GM08714 (cell line): Measurements from ENCODE around the gene MAPK11.

Experiments
- H3K4me3 ChIP-seq: fragments of 200-500 bp; sonication (Bioruptor generic); 2 replicates; pipeline ENCODE4 v1.5.1; 2014; ENCODE audit warnings: mild to moderate bottlenecking, low read length, inconsistent platforms
- ZNF274 ChIP-seq: IDR thresholded peaks from 2 replicates; pipeline ENCODE4 v1.6.1; 2012; ENCODE audit warnings: mild to moderate bottlenecking, low read depth, low read length

Gene MAPK11

GRCh38 chr22:50220603-50221409, 49.4 kb downstream of the MAPK11 start:
- TF ChIP-seq ZNF274, result no peak
- H3K4me3 ChIP-seq, result no peak overlapping the region

DNA sequence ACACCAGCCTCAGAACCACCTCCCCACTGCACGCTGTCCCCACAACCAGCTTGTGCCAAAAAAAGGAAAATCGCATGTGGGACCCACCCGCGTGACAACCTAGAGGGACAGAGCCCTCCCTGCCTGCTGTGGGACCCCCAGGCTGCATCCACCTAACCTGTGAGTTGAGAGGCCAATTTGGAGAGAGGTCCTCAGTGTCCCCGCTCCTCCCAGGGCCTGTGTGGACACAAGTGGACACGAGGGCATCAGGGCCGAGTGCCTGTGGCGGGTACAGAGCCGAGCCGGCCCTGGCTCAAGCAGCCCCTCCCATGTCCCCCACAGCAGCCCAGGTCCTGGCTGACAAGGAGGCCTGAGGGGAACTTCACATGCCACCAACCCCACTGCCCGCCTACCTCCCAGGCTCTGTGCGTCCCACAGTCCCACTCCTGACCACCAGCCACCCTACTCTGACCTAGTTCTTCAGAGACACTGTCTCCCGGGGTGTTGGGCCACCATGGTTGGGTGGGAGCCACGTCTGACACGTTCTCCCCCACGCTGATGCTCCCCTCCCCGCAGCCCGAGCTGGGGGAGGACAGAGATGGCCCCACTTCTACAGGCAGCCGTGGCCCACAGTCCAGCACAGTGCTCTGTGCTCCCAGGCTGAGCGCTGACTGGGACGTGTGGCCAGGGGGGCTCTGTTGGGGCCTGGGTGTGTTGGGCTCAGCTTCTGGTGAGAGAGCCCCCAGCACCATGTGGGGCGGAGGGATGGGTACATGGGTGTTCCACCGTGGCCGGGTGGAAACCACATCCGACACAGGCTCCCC, 50.2 kb downstream of the MAPK11 start:
- TF ChIP-seq ZNF274, result no peak
- no peak overlapping the region for H3K4me3 ChIP-seq

GRCh38 chr22:50218996-50219727, 51.0 kb downstream of the MAPK11 start:
- no peak overlapping the region for H3K4me3 ChIP-seq
- no peak for TF ChIP-seq ZNF274

DNA sequence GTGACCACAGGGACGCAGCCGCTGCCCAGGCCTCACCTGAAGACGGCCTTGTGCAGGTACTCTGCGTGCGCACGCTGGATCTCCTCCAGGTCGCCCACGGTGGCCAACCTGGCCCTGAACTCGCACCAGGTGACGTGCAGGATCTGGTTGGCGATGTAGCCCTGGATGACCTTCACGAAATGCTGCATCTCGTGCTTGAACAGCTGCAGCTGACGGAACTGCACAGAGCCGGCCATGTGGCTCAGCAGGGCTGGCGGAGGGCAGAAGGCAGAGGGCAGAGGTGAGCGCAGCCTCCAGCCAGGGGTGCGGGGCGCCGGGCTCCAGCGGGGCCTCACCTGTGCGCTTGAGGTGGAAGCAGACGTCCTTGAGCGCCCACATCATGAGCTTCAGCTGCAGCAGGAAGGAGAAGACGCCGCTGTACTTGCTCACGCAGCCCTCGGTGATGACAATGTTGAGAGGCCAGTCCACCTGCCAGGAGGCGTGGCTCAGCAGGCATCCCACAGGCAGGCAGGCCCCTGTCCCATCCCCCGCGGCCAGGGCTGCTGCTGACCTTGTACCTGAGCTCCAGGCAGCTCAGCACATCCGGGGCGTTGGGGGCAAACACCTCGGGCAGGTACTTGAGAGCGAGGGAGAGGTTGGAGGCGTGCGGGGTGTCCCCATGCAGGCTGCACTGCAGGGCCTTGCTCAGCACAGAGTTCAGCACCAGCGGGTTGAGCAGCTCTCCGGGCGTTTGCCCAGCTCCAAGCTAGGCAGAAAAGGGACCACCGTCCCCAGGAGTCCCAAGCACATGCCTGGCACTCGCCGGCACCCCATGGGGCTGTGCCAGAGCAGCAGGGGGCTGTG, 51.8 kb downstream of the MAPK11 start:
- no peak for TF ChIP-seq ZNF274

DNA sequence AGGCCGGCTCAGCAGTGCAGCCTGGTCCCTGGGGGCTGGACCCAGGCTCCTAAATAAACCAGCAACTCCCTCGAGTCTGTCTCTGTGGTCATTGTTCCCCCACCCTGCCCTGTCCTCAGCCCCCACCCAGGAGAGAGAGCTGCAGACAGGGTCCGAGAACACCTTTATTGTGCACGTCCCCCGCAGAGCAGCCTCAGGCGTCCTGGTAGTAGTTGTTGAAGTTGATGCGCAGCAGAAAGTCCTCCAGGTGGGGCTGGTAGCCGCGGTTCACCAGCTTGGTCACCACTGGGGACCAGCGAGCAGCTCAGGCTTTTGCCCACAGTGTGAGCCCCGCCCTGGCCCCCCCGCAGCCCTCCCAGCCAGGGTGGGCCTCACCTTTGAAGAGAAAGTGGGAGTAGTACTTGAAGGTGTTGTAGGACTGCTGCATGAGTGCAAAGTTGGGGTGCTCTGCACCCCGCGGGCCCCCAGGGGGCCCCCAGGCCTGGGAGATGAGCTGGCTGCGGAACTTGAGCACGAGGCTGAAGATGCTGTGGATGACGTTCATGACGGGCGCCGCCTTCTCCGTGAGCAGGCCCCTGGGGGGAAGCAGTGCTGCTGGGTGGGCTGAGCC, 52.5 kb downstream of the MAPK11 start:
- no peak for TF ChIP-seq ZNF274
- no peak overlapping the region for H3K4me3 ChIP-seq

More for the DNA sequence above, 51.8 kb downstream of the MAPK11 start:
- no peak overlapping the region for H3K4me3 ChIP-seq

DNA sequence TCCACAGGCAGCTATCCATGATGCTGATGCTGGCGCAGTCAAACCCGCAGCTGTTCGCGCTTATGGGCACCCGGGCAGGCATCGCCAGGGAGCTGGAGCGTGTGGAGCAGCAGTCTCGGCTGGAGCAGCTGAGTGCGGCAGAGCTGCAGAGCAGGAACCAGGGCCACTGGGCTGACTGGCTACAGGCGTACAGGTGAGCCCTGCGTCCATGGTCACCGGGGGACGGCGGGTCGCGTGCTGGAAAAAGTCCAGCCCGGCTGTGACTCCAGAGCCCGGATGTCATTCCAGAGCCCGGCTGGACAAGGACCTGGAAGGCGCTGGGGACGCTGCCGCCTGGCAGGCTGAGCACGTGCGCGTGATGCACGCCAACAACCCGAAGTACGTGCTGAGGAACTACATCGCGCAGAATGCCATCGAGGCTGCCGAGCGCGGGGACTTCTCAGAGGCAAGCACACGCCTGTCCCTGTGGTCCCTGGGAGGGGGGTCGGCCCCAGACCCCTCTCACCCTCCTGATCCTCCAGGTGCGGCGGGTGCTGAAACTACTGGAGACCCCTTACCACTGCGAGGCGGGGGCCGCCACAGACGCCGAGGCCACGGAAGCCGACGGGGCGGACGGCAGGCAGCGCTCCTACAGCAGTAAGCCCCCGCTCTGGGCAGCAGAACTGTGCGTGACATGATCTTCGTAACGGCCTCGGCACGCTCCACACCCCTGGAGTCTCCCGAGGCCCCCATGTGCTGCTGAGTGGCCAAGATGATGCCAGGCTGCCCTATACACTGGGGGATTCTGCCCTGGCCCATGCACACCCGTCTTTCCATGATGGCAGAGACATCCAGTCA, 53.3 kb downstream of the MAPK11 start:
- no peak for TF ChIP-seq ZNF274
- no peak overlapping the region for H3K4me3 ChIP-seq

DNA sequence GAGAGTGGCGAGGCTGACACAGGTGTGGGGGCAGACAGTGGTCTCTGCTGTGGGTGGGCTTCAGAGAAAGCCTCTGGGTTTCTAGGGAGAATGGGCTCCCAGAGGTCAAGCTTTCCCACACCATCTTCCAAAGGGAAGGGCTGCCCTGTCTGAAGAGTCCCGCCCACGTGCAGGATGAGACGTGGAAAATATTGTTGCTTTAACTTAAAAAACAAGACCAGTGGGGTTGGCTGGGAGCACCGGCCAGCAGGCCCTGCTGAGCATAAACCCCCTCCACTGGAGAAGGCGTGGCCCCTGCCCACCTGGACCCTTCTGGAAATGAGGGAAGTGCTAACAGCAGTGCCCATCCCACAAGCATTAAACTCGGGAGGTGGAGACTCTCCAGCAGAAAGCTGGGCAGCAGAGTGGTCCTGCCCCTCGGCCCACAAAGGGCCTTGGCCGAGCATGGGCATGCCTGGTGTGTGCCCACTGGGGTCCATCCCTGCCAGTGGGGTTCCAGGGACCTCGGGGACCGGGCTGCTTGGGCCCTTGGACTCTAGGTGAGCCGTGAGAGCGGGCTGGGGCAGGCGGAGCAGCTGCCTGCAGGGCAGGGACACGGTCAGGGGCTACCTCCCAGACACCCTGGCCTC, 54.0 kb downstream of the MAPK11 start:
- TF ChIP-seq ZNF274, result no peak
- no peak overlapping the region for H3K4me3 ChIP-seq

DNA sequence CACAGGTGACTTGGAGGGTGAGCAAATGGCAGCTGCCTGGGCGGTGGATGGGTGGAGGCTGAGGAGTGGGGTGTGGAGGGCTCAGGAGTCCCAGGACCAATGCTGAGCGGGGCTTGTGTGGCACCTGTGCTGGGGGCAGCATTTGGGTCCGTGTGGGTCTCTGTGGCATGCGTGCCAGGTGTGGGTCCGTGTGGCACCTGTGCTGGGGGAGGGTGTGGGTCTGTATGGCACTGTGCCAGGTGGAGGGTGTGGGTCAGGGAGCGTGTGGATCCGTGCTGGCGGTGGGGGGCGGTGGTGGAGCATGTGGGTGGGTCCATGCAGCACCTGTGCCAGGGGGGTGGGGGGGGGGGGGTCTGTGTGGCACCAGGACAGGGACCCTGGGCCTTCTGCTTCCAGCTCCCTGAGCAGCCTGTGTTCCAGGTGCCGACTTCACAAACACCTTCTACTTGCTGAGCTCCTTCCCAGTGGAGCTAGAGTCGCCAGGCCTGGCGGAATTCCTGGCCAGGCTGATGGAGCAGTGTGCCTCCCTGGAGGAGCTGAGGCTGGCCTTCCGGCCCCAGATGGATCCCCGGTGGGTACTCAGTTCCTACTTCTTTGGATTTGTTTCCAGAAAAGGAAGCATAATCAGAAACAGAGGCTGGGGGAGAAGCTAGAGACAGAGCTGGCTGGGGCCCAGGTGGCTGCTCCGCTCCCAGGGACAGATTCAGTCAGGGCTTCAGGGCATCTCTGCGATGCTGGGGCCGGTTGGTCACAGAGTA, 54.7 kb downstream of the MAPK11 start:
- H3K4me3 ChIP-seq, result no peak overlapping the region
- TF ChIP-seq ZNF274, result no peak
